22Rv1 (cell line): Measurements from ENCODE around the gene OR6B2.

Experiments
- ZFX ChIP-seq: fragments of 450-650 bp; IDR thresholded peaks from 2 replicates; pipeline ENCODE4 v1.6.1; 2017; ENCODE audit warnings: antibody characterized with exemption, borderline replicate concordance
- TF ChIP-seq, protein P1 (sequence below): fragments of 450-650 bp; IDR thresholded peaks from 2 replicates; pipeline ENCODE4 v1.5.1; 2017; ENCODE audit warnings: mild to moderate bottlenecking

DNA sequence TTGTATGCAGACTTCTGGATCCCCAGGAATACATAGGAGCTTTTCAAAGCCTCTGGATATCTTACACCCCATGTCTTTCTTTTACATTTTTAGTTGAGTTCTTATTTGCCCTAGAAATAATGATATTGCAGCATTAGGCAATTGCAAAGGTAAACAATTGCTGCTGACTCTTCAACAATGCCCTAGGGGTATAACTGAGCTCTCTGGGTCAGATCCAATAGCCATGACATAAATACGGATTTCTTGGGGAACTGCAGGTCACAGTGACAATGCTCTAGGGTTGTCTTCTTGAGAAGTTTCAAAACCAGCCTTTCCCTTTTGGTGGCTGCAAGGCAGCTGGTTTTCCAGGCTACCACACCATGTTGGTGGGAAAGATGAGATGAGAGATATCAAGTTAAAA lies 39.6 kb upstream of the OR6B2 start:
- TF ChIP-seq, protein P1, sequence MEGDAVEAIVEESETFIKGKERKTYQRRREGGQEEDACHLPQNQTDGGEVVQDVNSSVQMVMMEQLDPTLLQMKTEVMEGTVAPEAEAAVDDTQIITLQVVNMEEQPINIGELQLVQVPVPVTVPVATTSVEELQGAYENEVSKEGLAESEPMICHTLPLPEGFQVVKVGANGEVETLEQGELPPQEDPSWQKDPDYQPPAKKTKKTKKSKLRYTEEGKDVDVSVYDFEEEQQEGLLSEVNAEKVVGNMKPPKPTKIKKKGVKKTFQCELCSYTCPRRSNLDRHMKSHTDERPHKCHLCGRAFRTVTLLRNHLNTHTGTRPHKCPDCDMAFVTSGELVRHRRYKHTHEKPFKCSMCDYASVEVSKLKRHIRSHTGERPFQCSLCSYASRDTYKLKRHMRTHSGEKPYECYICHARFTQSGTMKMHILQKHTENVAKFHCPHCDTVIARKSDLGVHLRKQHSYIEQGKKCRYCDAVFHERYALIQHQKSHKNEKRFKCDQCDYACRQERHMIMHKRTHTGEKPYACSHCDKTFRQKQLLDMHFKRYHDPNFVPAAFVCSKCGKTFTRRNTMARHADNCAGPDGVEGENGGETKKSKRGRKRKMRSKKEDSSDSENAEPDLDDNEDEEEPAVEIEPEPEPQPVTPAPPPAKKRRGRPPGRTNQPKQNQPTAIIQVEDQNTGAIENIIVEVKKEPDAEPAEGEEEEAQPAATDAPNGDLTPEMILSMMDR: no peak
- TF ChIP-seq ZFX: no peak
